ENCODE data around the gene HSPG2.

DNA sequence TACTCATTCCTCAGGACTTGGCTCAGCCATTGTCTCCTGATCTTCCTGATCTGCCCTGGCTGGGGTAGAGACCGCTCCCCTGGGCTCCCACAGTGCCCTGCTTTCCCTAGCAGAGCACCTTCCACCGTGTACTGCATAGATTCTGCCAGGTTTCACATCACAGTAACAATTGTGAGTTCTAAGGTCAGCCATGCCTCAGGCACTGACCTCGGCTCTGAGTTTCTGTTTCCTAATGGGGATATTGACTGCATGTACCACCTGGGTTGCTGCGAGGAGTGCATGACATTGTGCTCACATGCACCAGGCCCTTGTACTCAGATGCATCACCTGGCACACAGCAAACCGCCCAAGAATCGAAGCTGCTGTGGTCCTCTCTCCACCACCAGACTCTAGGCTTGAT, 46.0 kb downstream of the HSPG2 start:
- TF ChIP-seq ZNF274 (IDR thresholded peaks at IDR 0.05; ENCODE audit: borderline replicate concordance, low read depth, low read length) (no peak), TARDBP (IDR thresholded peaks at IDR 0.05) (no peak), NFIC (IDR thresholded peaks at IDR 0.05) (no peak), ZNF57 (CRISPR knock-in tag; IDR thresholded peaks at IDR 0.05) (no peak), MCM2 (IDR thresholded peaks at IDR 0.05; ENCODE audit: low read depth) (no peak), MECOM (CRISPR knock-in tag; IDR thresholded peaks at IDR 0.05) (no peak), ZNF232 (CRISPR knock-in tag; IDR thresholded peaks at IDR 0.05) (no peak), MXI1 (IDR thresholded peaks at IDR 0.05; ENCODE audit: low read depth, low read length) (no peak)
- TF ChIP-seq, protein P1, sequence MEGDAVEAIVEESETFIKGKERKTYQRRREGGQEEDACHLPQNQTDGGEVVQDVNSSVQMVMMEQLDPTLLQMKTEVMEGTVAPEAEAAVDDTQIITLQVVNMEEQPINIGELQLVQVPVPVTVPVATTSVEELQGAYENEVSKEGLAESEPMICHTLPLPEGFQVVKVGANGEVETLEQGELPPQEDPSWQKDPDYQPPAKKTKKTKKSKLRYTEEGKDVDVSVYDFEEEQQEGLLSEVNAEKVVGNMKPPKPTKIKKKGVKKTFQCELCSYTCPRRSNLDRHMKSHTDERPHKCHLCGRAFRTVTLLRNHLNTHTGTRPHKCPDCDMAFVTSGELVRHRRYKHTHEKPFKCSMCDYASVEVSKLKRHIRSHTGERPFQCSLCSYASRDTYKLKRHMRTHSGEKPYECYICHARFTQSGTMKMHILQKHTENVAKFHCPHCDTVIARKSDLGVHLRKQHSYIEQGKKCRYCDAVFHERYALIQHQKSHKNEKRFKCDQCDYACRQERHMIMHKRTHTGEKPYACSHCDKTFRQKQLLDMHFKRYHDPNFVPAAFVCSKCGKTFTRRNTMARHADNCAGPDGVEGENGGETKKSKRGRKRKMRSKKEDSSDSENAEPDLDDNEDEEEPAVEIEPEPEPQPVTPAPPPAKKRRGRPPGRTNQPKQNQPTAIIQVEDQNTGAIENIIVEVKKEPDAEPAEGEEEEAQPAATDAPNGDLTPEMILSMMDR (IDR thresholded peaks at IDR 0.05 in 2 of 3, conservative IDR thresholded peaks at IDR 0.05 in 1 of 3; ENCODE audit: insufficient read depth in 2 of 3, low read depth in 1 of 3, low read length in 3 of 3), result no peak
